WTC11 (cell line): ENCODE results near the gene SCAF11. TPM values are rescaled to one million over a fixed set of nuclear protein-coding genes. Genes with fewer than 3 reads are reported as not detected.
"Not testable (repeated sequence)": the region's sequence is repeated elsewhere in the genome, so short reads cannot be mapped to it uniquely, and the experiment has no call there.

Experiments used
- ATAC-seq: fragments of 200-7000 bp; cut with Tn5 transposase; 2 replicates; pipeline ENCODE4 v1.10.0; 2021; ENCODE audit warnings: mild to moderate bottlenecking, moderate library complexity
- CTCF ChIA-PET: fragments of 300-600 bp; sonication (Branson Sonifier 250); formaldehyde crosslinking; loops from one replicate; lab custom pipeline; 2021; ENCODE audit warnings: antibody characterized with exemption; lab: Charles Lee
- POLR2A ChIA-PET: fragments of 350-600 bp; sonication (Branson Sonifier 250); formaldehyde crosslinking; loops from one replicate; lab custom pipeline; 2021; ENCODE audit warnings: antibody characterized with exemption; lab: Charles Lee
- DNase-seq: peaks from one replicate; pipeline ENCODE4 v3.0.0; 2021; ENCODE audit warnings: low spot score
- H3K27ac Mint-ChIP-seq: 2 replicates; pipeline ENCODE4 v1.8.0; 2021; ENCODE audit warnings: mixed read lengths
- H3K27me3 Mint-ChIP-seq: 2 replicates; pipeline ENCODE4 v1.8.0; 2021; ENCODE audit warnings: low read depth, mild to moderate bottlenecking, moderate library complexity, mixed read lengths
- H3K36me3 Mint-ChIP-seq: 2 replicates; pipeline ENCODE4 v1.8.0; 2021; ENCODE audit warnings: mixed read lengths
- H3K4me1 Mint-ChIP-seq: 2 replicates; pipeline ENCODE4 v1.8.0; 2022; ENCODE audit warnings: mixed read lengths
- H3K4me3 Mint-ChIP-seq: 2 replicates; pipeline ENCODE4 v1.8.0; 2021; ENCODE audit warnings: mild to moderate bottlenecking, moderate library complexity, mixed read lengths
- H3K9me3 Mint-ChIP-seq: 2 replicates; pipeline ENCODE4 v1.8.0; 2021; ENCODE audit warnings: mixed read lengths
- AR ChIP-seq: fragments of 250-450 bp; sonication (Bioruptor Pico); IDR thresholded peaks from 2 replicates; pipeline ENCODE4 v1.9.0; 2021; ENCODE audit warnings: mild to moderate bottlenecking
- CTCF ChIP-seq: fragments of 200-600 bp; IDR thresholded peaks from 2 replicates; pipeline ENCODE4 v1.8.0; 2022; ENCODE audit warnings: antibody characterized with exemption
- E2F5 ChIP-seq: sonication (generic); formaldehyde crosslinking; IDR thresholded peaks from 2 replicates; pipeline ENCODE4 v1.8.1; 2022; ENCODE audit warnings: mild to moderate bottlenecking, moderate library complexity, missing genetic modification reagents
- ELF4 ChIP-seq: sonication (generic); formaldehyde crosslinking; IDR thresholded peaks from 2 replicates; pipeline ENCODE4 v1.8.1; 2022; ENCODE audit warnings: low read depth, mild to moderate bottlenecking, moderate library complexity, missing genetic modification reagents
- FOXP4 ChIP-seq: sonication (generic); formaldehyde crosslinking; IDR thresholded peaks from 2 replicates; pipeline ENCODE4 v1.8.0; 2022; ENCODE audit warnings: mild to moderate bottlenecking, missing genetic modification reagents
- HMGA2 ChIP-seq: fragments of 250-450 bp; sonication (Bioruptor Pico); IDR thresholded peaks from 2 replicates; pipeline ENCODE4 v1.4.0; 2021; ENCODE audit warnings: mild to moderate bottlenecking, moderate library complexity
- KAT7 ChIP-seq: sonication (generic); formaldehyde crosslinking; IDR thresholded peaks from 2 replicates; pipeline ENCODE4 v1.8.1; 2023; ENCODE audit warnings: missing genetic modification reagents, mild to moderate bottlenecking, borderline replicate concordance
- MAX ChIP-seq: sonication (generic); formaldehyde crosslinking; IDR thresholded peaks from 2 replicates; pipeline ENCODE4 v1.8.0; 2022; ENCODE audit warnings: mild to moderate bottlenecking, missing genetic modification reagents
- SP1 ChIP-seq: sonication (generic); formaldehyde crosslinking; conservative IDR thresholded peaks from 2 replicates; pipeline ENCODE4 v1.8.1; 2022; ENCODE audit warnings: missing genetic modification reagents
- ZNF232 ChIP-seq: sonication (generic); formaldehyde crosslinking; IDR thresholded peaks from 2 replicates; pipeline ENCODE4 v1.8.0; 2022; ENCODE audit warnings: mild to moderate bottlenecking, missing genetic modification reagents
- ZNF281 ChIP-seq: sonication (generic); formaldehyde crosslinking; IDR thresholded peaks from 2 replicates; pipeline ENCODE4 v1.8.0; 2023; ENCODE audit warnings: mild to moderate bottlenecking, missing genetic modification reagents
- total RNA-seq: library from RNA; stranded (reverse); gene quantifications from 3 replicates; pipeline ENCODE4 v1.2.3, GENCODE V29; 2021

The SCAF11 gene
- total RNA-seq, 1 experiment from 2014 or later = 72.6 TPM

GRCh38 chr12:46005823-46006222 is 15.4 kb upstream of the SCAF11 start:
- peaks cover 13% of the 10 kb centered on the region for H3K36me3 Mint-ChIP-seq
- POLR2A ChIA-PET = interaction anchor here (1.1 kb wide), 1 partner anchor 16 kb away, joined by 4 read pairs; no protein-coding TSS in a partner anchor
- DNase-seq (no peak), ATAC-seq (peak; percentile 78)
- peaks cover 25% of the 10 kb centered on the region for H3K4me1 Mint-ChIP-seq
- H3K27me3 Mint-ChIP-seq = peaks cover 1% of the 10 kb centered on the region
- TF ChIP-seq ZNF281 (CRISPR knock-in tag) (0 out of 2 replicates have a peak, but pooled peaks have one; percentile 46), AR (CRISPR knock-in tag) (no peak)
- peaks cover 48% of the 10 kb centered on the region for H3K9me3 Mint-ChIP-seq
- H3K27ac Mint-ChIP-seq = peak overlapping the region; percentile 94
- CTCF ChIA-PET = interaction anchor here (1.0 to 1.5 kb wide), 4 partner anchors 10 to 44 kb away, joined by 3 to 9 read pairs (median 4); no protein-coding TSS in a partner anchor
- no peak overlapping the region; the same call in 1 of the 2 replicates for H3K4me3 Mint-ChIP-seq

GRCh38 chr12:46005151-46005797 is 14.9 kb upstream of the SCAF11 start:
- Mint-ChIP-seq H3K36me3 (peaks cover 19% of the 10 kb centered on the region), H3K4me3 (no peak overlapping the region), H3K4me1 (peaks cover 25% of the 10 kb centered on the region), H3K27me3 (peaks cover 4% of the 10 kb centered on the region), H3K9me3 (peaks cover 50% of the 10 kb centered on the region), H3K27ac (no peak overlapping the region)
- ATAC-seq (no peak), DNase-seq (no peak)
- CTCF ChIA-PET = interaction anchor here (1.0 to 1.5 kb wide), 4 partner anchors 10 to 44 kb away, joined by 3 to 9 read pairs (median 4); no protein-coding TSS in a partner anchor
- POLR2A ChIA-PET = interaction anchor here (1.1 kb wide), 1 partner anchor 15 kb away, joined by 4 read pairs; no protein-coding TSS in a partner anchor
- no peak for TF ChIP-seq ZNF232 (CRISPR knock-in tag)
- TF ChIP-seq, all 79 proteins: peak for 0

- H3K9me3 Mint-ChIP-seq = peaks cover 52% of the 10 kb centered on the region
- H3K36me3 Mint-ChIP-seq = peaks cover 20% of the 10 kb centered on the region
- POLR2A ChIA-PET = no interaction called here
- peaks cover 4% of the 10 kb centered on the region for H3K27me3 Mint-ChIP-seq
- CTCF ChIA-PET = no interaction called here
- TF ChIP-seq E2F5 = no peak
- no peak for TF ChIP-seq ELF4
- TF ChIP-seq SP1 (CRISPR knock-in tag) = no peak
- no peak for TF ChIP-seq KAT7
- TF ChIP-seq MAX = no peak
- TF ChIP-seq CTCF = no peak
- no peak for TF ChIP-seq HMGA2 (CRISPR knock-in tag)
- TF ChIP-seq FOXP4 = no peak
- ATAC-seq (no peak), DNase-seq (no peak)
- H3K4me3 Mint-ChIP-seq = no peak overlapping the region
- H3K4me1 Mint-ChIP-seq = peaks cover 25% of the 10 kb centered on the region
- no peak overlapping the region for H3K27ac Mint-ChIP-seq
These were observed 14.3 kb upstream of the SCAF11 start for GRCh38 chr12:46004715-46005114.

- H3K4me1 Mint-ChIP-seq, H3K27me3 Mint-ChIP-seq, POLR2A ChIA-PET, H3K27ac Mint-ChIP-seq, DNase-seq, H3K4me3 Mint-ChIP-seq, ATAC-seq, CTCF ChIA-PET: not testable (repeated sequence)
- peaks cover 52% of the 10 kb centered on the region for H3K9me3 Mint-ChIP-seq
- H3K36me3 Mint-ChIP-seq = peaks cover 25% of the 10 kb centered on the region
These were observed 9.7 kb upstream of the SCAF11 start for GRCh38 chr12:46000076-46000475.
